Activated B cell treated with CpG ODN at 0.5 μM for 24 hours (primary cell): Measurements from ENCODE around the gene CHRM2. TPM values are rescaled to one million over a fixed set of nuclear protein-coding genes. Genes with fewer than 3 reads are reported as not detected.

Source experiments
- ATAC-seq: fragments of 200-7000 bp; cut with Tn5 transposase; one replicate; pipeline ENCODE4 v1.10.0; 2021; ENCODE audit warnings: low read depth, mild to moderate bottlenecking, moderate library complexity
- CTCF ChIA-PET: fragments of 350-600 bp; sonication (Branson Sonifier 250); formaldehyde crosslinking; loops from one replicate; lab custom pipeline; 2021; ENCODE audit warnings: antibody characterized with exemption; lab: Charles Lee
- POLR2A ChIA-PET: fragments of 350-600 bp; sonication (Branson Sonifier 250); formaldehyde crosslinking; loops from one replicate; lab custom pipeline; 2021; ENCODE audit warnings: antibody characterized with exemption; lab: Charles Lee
- DNase-seq: peaks from one replicate; pipeline ENCODE4 v3.0.0; 2022
- H3K27ac Mint-ChIP-seq: one replicate; pipeline ENCODE4 v1.8.0; 2020; ENCODE audit warnings: mixed read lengths
- H3K27me3 Mint-ChIP-seq: one replicate; pipeline ENCODE4 v1.8.0; 2021; ENCODE audit warnings: mixed read lengths
- H3K36me3 Mint-ChIP-seq: one replicate; pipeline ENCODE4 v1.8.0; 2021; ENCODE audit warnings: low read depth, mixed read lengths
- H3K4me1 Mint-ChIP-seq: one replicate; pipeline ENCODE4 v1.8.0; 2021; ENCODE audit warnings: mixed read lengths
- H3K4me3 Mint-ChIP-seq: one replicate; pipeline ENCODE4 v1.8.0; 2020; ENCODE audit warnings: mild to moderate bottlenecking, mixed read lengths
- H3K9me3 Mint-ChIP-seq: one replicate; pipeline ENCODE4 v1.8.0; 2020; ENCODE audit warnings: mixed read lengths
- CTCF ChIP-seq: fragments of 200-600 bp; IDR thresholded peaks from one replicate; pipeline ENCODE4 v1.8.0; 2022; ENCODE audit warnings: antibody characterized with exemption, mild to moderate bottlenecking
- intact Hi-C: fragments of 100-400 bp; cut with micrococcal nuclease; formaldehyde crosslinking; loops from one replicate; pipeline ENCODE4 v1.15.1; 2024
- total RNA-seq: library from RNA; stranded (reverse); gene quantifications from 2 replicates; pipeline ENCODE4 v1.2.3, GENCODE V29; 2022

Gene CHRM2
- total RNA-seq, 1 donor from 2014 or later = not detected

DNA sequence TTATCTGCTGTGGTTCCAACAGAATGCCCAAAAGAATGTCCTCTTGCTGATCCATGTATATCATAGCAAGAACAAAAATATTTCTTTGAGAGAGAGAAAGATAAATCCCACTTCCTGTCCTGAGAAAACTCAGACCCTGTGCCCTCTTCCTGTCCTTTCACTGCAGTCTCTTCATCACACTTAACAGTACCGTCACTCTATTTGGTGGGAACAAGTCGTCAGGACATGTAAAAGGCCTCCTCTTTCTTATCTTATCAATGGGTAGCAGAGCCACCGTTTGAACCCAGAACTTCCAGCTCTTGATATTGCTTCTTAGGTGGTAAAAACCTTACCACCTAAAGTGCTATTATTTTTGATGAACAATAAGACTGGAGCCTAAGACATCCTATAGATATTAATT lies 43.9 kb downstream of the CHRM2 start:
- H3K4me1 Mint-ChIP-seq = no peaks in the 10 kb centered on the region
- DNase-seq = no peak
- ChIA-PET CTCF (no interaction called here), POLR2A (no interaction called here)
- no peak for TF ChIP-seq CTCF
- H3K27ac Mint-ChIP-seq = no peak overlapping the region
- no peak overlapping the region for H3K4me3 Mint-ChIP-seq
- H3K27me3 Mint-ChIP-seq = no peaks in the 10 kb centered on the region
- no peaks in the 10 kb centered on the region for H3K9me3 Mint-ChIP-seq
- ATAC-seq = no peak
- intact Hi-C loops = no loop called here
- H3K36me3 Mint-ChIP-seq = no peaks in the 10 kb centered on the region

GRCh38 chr7:136914016-136914415 lies 45.6 kb downstream of the CHRM2 start:
- Mint-ChIP-seq H3K9me3 (no peaks in the 10 kb centered on the region), H3K27me3 (no peaks in the 10 kb centered on the region), H3K27ac (no peak overlapping the region), H3K36me3 (no peaks in the 10 kb centered on the region), H3K4me3 (no peak overlapping the region), H3K4me1 (no peaks in the 10 kb centered on the region)
- DNase-seq = no peak
- no peak for ATAC-seq
- POLR2A ChIA-PET = no interaction called here
- intact Hi-C loops = no loop called here
- TF ChIP-seq CTCF = no peak
- CTCF ChIA-PET = no interaction called here

- CTCF ChIA-PET = no interaction called here
- intact Hi-C loops = no loop called here
- ATAC-seq (no peak), DNase-seq (no peak)
- Mint-ChIP-seq H3K27ac (no peak overlapping the region), H3K4me3 (no peak overlapping the region), H3K4me1 (no peaks in the 10 kb centered on the region), H3K36me3 (no peaks in the 10 kb centered on the region), H3K9me3 (peaks cover 4% of the 10 kb centered on the region), H3K27me3 (no peaks in the 10 kb centered on the region)
- POLR2A ChIA-PET = no interaction called here
- no peak for TF ChIP-seq CTCF
These were observed 51.4 kb downstream of the CHRM2 start for GRCh38 chr7:136919820-136920219.

GRCh38 chr7:136923111-136923667 lies 54.7 kb downstream of the CHRM2 start:
- ATAC-seq (no peak), DNase-seq (no peak)
- POLR2A ChIA-PET = no interaction called here
- no peak overlapping the region for H3K27ac Mint-ChIP-seq
- H3K4me1 Mint-ChIP-seq = no peaks in the 10 kb centered on the region
- no peaks in the 10 kb centered on the region for H3K27me3 Mint-ChIP-seq
- no peaks in the 10 kb centered on the region for H3K36me3 Mint-ChIP-seq
- CTCF ChIA-PET = no interaction called here
- H3K9me3 Mint-ChIP-seq = peaks cover 4% of the 10 kb centered on the region
- intact Hi-C loops = no loop called here
- H3K4me3 Mint-ChIP-seq = no peak overlapping the region
- TF ChIP-seq CTCF = no peak

DNA sequence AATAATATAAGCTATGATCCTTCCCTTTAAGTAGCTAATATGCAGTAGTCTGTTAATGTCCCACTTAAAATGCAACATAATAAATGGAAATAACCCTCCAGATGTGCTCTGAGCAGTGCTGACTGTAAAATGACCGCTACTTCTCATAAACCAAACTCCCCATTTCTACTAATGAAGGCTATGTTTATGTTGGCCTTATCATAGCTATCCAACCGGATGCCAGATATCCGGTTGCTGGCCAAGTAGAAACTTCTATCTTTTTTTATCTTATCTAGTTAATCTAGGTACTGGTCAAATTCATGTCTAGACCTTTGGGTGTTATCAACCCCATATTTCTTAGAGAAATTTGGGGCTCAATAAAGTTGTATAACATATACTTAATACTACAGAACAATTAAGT lies 56.6 kb downstream of the CHRM2 start:
- intact Hi-C loops = no loop called here
- Mint-ChIP-seq H3K27ac (no peak overlapping the region), H3K27me3 (no peaks in the 10 kb centered on the region), H3K9me3 (no peaks in the 10 kb centered on the region), H3K36me3 (no peaks in the 10 kb centered on the region), H3K4me1 (no peaks in the 10 kb centered on the region), H3K4me3 (no peak overlapping the region)
- ChIA-PET POLR2A (no interaction called here), CTCF (no interaction called here)
- TF ChIP-seq CTCF = no peak
- DNase-seq (no peak), ATAC-seq (no peak)
